LNCaP clone FGC (cell line): Measurements from ENCODE around the gene ATPAF1.

Source experiments
- DNase-seq: peaks from one replicate; pipeline ENCODE4 v3.0.0-alpha.2; 2011; ENCODE audit warnings: low read depth
- H3K4me3 ChIP-seq: 2 replicates; pipeline ENCODE4 v1.5.1; 2011; ENCODE audit warnings: mild to moderate bottlenecking, low read depth, low read length, control low read depth
- CTCF ChIP-seq: IDR thresholded peaks from 2 replicates; pipeline ENCODE4 v1.5.1; 2012; ENCODE audit warnings: mild to moderate bottlenecking; ENCODE audit not compliant: control insufficient read depth, insufficient read depth; ENCODE audit errors: extremely low read depth

Gene ATPAF1

GRCh38 chr1:46601257-46602007 is 66.7 kb downstream of the ATPAF1 start:
- no peak overlapping the region for H3K4me3 ChIP-seq
- DNase-seq, result no peak
- no peak for TF ChIP-seq CTCF

- DNase-seq, result no peak
- no peak overlapping the region for H3K4me3 ChIP-seq
- TF ChIP-seq CTCF, result no peak
Measured at GRCh38 chr1:46599059-46599970, 68.8 kb downstream of the ATPAF1 start.

- TF ChIP-seq CTCF, result no peak
- no peak overlapping the region for H3K4me3 ChIP-seq
- no peak for DNase-seq
Measured at GRCh38 chr1:46596846-46597245, 71.3 kb downstream of the ATPAF1 start.

GRCh38 chr1:46596036-46596435 is 72.1 kb downstream of the ATPAF1 start:
- TF ChIP-seq CTCF, result no peak
- DNase-seq, result no peak
- no peak overlapping the region for H3K4me3 ChIP-seq

GRCh38 chr1:46595127-46595526 is 73.0 kb downstream of the ATPAF1 start:
- no peak for DNase-seq
- no peak for TF ChIP-seq CTCF
- no peak overlapping the region for H3K4me3 ChIP-seq

- no peak for DNase-seq
- H3K4me3 ChIP-seq, result no peak overlapping the region
- no peak for TF ChIP-seq CTCF
Measured at GRCh38 chr1:46594063-46594462, 74.1 kb downstream of the ATPAF1 start.
